Ovary (tissue), 3 donors: ENCODE data around the gene DMAC2.

Experiments used
- EP300 ChIP-seq: sonication (generic); formaldehyde crosslinking; IDR thresholded peaks from one replicate; pipeline ENCODE4 v1.6.1; 2017; ENCODE audit warnings: antibody characterized with exemption
- POLR2A ChIP-seq: fragments of 450-650 bp; IDR thresholded peaks from one replicate; pipeline ENCODE4 v1.6.1; 2017; ENCODE audit warnings: antibody characterized with exemption, mild to moderate bottlenecking, moderate library complexity
- TF ChIP-seq, protein P1 (sequence below), 3 donors: fragments of 450-650 bp in 2 of 3; fragments of 200-600 bp in 1 of 3; IDR thresholded peaks; one replicate each; pipeline versions ENCODE4 v1.5.1 to v1.8.0; 2016 to 2022; ENCODE audit warnings: antibody characterized with exemption in 3 of 3, mild to moderate bottlenecking in 1 of 3
- donor health status: DM: no; HTN: no; CAD: no.

DNA sequence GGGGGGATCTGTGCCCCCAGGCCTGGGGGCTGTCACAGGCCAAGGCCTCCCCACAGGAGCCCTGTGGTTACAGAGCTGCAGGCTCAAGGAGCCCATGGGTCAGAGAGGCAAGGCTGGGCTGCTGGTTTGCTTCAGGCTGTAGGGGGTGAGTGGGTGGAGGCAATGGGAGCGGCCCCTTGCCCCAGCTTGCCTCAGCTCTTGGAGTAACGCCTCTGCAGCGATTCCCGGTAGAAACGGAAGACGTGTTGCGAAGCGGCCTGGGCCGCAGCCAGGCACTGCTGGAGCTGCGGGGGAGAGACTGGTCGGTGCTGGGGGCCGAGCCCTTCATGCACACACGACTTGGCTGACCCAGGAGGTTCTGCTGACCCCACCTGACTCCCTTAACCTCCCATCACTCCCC lies 53.3 kb downstream of the DMAC2 start:
- TF ChIP-seq, protein P1, sequence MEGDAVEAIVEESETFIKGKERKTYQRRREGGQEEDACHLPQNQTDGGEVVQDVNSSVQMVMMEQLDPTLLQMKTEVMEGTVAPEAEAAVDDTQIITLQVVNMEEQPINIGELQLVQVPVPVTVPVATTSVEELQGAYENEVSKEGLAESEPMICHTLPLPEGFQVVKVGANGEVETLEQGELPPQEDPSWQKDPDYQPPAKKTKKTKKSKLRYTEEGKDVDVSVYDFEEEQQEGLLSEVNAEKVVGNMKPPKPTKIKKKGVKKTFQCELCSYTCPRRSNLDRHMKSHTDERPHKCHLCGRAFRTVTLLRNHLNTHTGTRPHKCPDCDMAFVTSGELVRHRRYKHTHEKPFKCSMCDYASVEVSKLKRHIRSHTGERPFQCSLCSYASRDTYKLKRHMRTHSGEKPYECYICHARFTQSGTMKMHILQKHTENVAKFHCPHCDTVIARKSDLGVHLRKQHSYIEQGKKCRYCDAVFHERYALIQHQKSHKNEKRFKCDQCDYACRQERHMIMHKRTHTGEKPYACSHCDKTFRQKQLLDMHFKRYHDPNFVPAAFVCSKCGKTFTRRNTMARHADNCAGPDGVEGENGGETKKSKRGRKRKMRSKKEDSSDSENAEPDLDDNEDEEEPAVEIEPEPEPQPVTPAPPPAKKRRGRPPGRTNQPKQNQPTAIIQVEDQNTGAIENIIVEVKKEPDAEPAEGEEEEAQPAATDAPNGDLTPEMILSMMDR (IDR thresholded peaks at IDR 0.05) = no peak
- no peak for TF ChIP-seq EP300
- TF ChIP-seq POLR2A = no peak
